ENCODE data around the gene CLSTN3. TPM values are rescaled to one million over a fixed set of nuclear protein-coding genes. Genes with fewer than 3 reads are reported as not detected.
A peak's percentile ranks its signal among the peaks of the same experiment; 100 is the strongest.

CLSTN3 gene
- total and polyA plus RNA-seq, 4 donors = 6.1 to 37.2 (median 26.8) TPM

- Histone ChIP-seq H3K27me3 (ENCODE audit: control insufficient read depth in 4 of 4, insufficient read depth in 4 of 4, low read length in 3 of 4) (no peaks in the 10 kb centered on the region), H3K36me3 (ENCODE audit: control insufficient read depth in 4 of 4, insufficient read depth in 3 of 4, low read depth in 1 of 4, low read length in 3 of 4) (peaks cover 2 to 28% (median 21%) of the 10 kb centered on the region in 4 donors), H3K27ac (ENCODE audit: low read depth in 1 of 2, low read length in 2 of 2) (peak overlapping the region; percentile 64 to 89), H3K4me1 (ENCODE audit: control insufficient read depth in 4 of 4, insufficient read depth in 4 of 4, low read length in 3 of 4) (peaks cover 8 to 43% (median 33%) of the 10 kb centered on the region in 4 donors), H3K4me3 (ENCODE audit: low read depth in 1 of 3, low read length in 3 of 3) (peak overlapping the region; percentile 63 to 87 (median 66)), H3K9ac (ENCODE audit: low read depth in 1 of 2, low read length in 2 of 2) (peak overlapping the region; percentile 75 to 78), H3K9me3 (ENCODE audit: control insufficient read depth in 4 of 4, low read length in 3 of 4) (no peaks in the 10 kb centered on the region)
- 18% methylated on average over 10 of the region's 10 CpGs for WGBS
- no peak for DNase-seq (ENCODE audit: low spot score)
- TF ChIP-seq REST (IDR thresholded peaks at IDR 0.05) (peak; percentile 69), CTCF (IDR thresholded peaks at IDR 0.05; ENCODE audit: low read depth, low read length, missing input control) (no peak), RAD21 (IDR thresholded peaks at IDR 0.05) (peak in 1 of 2 donors; percentile 41), SP1 (IDR thresholded peaks at IDR 0.05) (peak; percentile 81), TAF1 (conservative IDR thresholded peaks at IDR 0.05) (peak; percentile 74), RXRA (IDR thresholded peaks at IDR 0.05) (peak; percentile 90), HNF4G (IDR thresholded peaks at IDR 0.05) (peak; percentile 82), ZBTB33 (IDR thresholded peaks at IDR 0.05) (no peak), GABPA (IDR thresholded peaks at IDR 0.05 in 1 of 2, conservative IDR thresholded peaks at IDR 0.05 in 1 of 2) (no peak), YY1 (IDR thresholded peaks at IDR 0.05) (peak; percentile 81), EGR1 (IDR thresholded peaks at IDR 0.05; ENCODE audit: low read depth in 2 of 2) (peak; percentile 99), FOXA2 (IDR thresholded peaks at IDR 0.05) (no peak), FOXA1 (IDR thresholded peaks at IDR 0.05) (no peak), NR2F2 (IDR thresholded peaks at IDR 0.05) (peak; percentile 84), HNF4A (conservative IDR thresholded peaks at IDR 0.05) (peak; percentile 95 to 97), JUND (IDR thresholded peaks at IDR 0.05) (peak; percentile 60 to 66), ATF3 (IDR thresholded peaks at IDR 0.05) (peak; percentile 6), MAX (IDR thresholded peaks at IDR 0.05) (no peak)
Measured at GRCh38 chr12:7091660-7092228, 38.4 kb upstream of the CLSTN3 start.

Data from liver (tissue), 9 donors.